HG02970 (cell line): ENCODE measurements around the gene KCNMA1.

Experiments
- ATAC-seq: cut with Tn5 transposase; IDR thresholded peaks from one replicate; pipeline ENCODE4 v1.9.1; 2021; ENCODE audit warnings: mild to moderate bottlenecking, moderate library complexity, moderate number of reproducible peaks; ENCODE audit not compliant: unreplicated experiment, low FRiP score

Gene KCNMA1

GRCh38 chr10:77120012-77120411 is 517.6 kb downstream of the KCNMA1 start:
- no peak for ATAC-seq

DNA sequence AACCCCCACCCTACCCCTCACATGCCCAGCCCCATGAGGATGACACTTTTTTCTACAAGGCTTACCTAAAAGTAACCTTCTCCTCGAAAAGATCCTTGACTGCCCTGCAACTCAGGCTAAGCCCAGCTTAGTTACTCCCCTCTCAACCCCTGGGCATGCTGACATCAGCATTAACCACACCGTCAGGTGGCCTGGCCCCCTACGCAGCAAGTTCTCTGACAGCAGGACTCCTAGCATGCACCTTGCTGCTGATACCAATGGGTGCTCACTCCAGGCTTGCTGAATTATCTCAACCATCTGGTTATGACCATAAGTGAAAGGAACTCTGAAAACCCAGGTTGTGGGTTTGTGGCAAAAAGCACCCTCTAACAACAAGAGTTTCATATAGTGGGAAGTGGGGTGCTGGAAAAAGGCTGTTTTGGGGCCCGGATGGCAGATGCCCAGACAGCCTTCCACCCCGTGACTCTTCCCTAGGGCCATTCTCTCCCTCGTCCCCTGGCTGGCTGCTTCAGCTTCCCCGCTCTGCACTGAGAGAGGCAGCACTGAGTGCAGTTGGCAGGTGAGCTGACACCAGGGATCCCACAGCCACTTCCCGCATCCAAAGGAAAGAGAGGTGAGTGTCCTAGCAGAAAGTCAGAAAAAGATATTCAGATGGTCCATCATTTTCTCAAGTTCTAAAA is 518.9 kb downstream of the KCNMA1 start:
- no peak for ATAC-seq

- ATAC-seq, result no peak
Observed at GRCh38 chr10:77117501-77117900, 520.1 kb downstream of the KCNMA1 start.

DNA sequence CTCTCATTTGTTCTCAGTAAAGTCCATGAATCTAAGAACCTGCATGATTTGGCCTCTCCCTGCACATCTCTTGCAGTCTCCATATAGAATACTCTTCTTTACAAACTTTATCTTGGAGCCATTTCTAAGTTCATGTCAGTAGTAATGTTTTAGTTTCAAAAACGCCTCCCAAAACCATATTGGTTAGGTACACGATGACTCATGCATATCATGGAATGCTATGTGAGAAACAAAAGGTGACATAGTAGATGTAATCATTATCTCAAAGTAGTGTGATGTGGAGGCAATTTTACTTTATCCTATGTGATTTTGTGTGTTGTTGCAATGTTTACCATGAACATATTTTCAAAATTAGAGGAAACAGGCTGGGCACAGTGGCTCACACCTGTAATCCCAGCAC is 520.7 kb downstream of the KCNMA1 start:
- no peak for ATAC-seq

GRCh38 chr10:77114181-77114821 is 523.3 kb downstream of the KCNMA1 start:
- ATAC-seq, result no peak

GRCh38 chr10:77111611-77112550 is 525.7 kb downstream of the KCNMA1 start:
- ATAC-seq, result no peak

GRCh38 chr10:77110757-77111156 is 526.9 kb downstream of the KCNMA1 start:
- no peak for ATAC-seq

DNA sequence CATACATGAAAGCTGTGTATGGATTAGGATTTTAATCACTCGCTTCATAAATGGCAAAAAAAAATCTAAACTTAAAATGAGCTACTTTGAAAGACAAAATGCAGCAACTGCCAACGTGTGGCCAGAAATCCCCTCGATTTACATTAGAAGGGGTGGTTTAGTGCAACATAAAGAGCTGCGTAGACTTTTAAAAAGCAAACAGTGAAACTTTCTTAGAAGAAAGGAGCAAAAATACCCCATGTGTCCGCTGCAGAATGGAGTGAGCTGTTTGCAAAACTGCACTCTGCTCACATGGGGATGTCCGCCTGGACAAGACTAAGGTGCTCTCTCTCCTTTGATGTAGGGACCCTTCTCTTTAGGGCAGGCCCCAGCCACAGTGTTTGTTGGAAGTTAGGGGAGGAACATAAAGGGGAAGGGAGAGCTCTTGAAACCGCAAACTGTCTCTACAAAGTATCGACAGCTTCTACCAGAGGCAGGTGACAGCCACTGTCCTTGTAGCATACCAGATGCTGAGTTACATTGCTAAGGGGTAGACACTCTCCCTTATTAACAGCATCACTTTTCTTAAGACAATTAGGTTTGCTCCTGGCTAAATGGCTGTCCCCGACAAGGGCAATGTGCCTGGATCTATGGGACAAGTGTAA is 528.1 kb downstream of the KCNMA1 start:
- no peak for ATAC-seq

DNA sequence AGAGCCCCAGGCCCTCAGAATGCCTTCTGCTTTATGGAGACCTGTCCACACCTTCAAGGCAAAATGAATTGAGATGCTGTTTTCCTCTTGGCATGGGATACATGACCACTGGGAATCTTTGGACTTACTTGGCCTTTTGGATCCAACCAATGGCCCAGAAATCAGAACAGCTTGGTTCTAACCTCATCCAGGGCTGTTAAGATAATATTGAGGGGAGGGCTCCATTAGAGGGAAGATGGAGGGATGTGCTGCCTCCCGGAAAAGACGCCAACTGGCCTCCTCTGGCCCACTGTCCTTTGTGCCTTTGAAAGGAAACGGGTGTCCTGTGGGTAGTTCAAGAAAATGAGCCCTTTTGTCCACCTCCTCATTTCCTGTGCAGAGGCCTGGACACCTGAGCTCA is 530.9 kb downstream of the KCNMA1 start:
- ATAC-seq, result no peak

GRCh38 chr10:77105761-77106221 is 531.8 kb downstream of the KCNMA1 start:
- ATAC-seq, result no peak

- ATAC-seq, result no peak
Observed at GRCh38 chr10:77104459-77104980, 533.1 kb downstream of the KCNMA1 start.

DNA sequence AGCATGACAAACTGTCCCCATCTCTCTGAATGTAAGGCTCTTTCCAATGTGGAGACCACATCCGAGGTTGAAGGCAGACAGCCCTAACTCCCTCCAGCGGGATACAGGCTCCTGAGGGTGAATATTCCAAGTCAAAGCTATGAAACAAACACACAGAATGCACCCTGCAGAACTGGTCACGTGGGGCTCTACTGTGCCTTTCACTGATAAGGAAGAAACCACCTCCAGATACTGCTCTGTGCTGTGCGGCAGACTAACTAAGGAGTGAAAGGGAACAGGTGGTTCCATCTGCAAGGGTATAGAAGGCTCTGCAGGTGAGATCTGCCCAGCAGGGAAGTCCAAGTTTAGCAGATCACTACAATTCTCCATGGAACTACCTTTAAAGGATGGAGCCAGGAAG is 534.4 kb downstream of the KCNMA1 start:
- ATAC-seq, result no peak

DNA sequence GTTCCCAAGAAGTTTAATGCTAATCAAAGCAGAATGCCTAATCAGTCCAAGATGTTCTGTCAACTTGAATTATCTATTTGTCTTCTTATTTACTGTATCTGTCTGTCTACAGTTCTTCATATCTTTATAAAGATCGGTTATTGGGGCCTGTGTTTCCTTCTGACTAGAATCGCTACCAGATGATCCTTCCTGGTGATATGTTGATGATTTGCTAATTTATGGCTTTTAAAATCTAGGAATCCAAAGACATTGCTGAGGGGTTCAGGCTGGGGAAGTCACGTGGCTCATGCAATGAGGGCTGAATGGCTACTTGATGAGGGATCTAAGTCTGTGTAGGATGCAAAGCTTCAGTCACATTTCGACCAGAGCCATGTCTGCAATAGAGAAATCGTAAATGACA is 536.3 kb downstream of the KCNMA1 start:
- ATAC-seq, result no peak

GRCh38 chr10:77099136-77099535 is 538.5 kb downstream of the KCNMA1 start:
- ATAC-seq, result no peak

- ATAC-seq, result no peak
Observed at GRCh38 chr10:77097625-77098024, 540.0 kb downstream of the KCNMA1 start.

DNA sequence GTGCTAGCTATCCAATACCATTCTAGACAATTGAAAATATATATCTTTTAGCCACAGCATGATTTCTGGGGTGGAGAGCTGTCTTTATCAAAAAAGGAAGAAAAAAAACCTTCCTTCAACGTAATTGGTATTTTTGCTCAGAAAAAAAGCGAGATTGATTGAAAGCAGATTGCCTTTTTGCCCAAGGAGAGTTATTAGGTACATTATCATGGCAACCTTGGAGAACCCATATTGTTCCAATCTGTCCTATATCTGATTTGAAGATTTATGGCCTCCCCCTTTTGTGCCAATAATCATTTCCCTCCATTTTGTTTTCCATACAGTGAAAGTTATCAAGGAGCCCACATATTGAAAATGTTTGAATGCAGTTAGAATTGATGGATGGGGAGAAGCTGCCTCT is 544.5 kb downstream of the KCNMA1 start:
- ATAC-seq, result no peak

- no peak for ATAC-seq
Observed at GRCh38 chr10:77091597-77092165, 545.9 kb downstream of the KCNMA1 start.

DNA sequence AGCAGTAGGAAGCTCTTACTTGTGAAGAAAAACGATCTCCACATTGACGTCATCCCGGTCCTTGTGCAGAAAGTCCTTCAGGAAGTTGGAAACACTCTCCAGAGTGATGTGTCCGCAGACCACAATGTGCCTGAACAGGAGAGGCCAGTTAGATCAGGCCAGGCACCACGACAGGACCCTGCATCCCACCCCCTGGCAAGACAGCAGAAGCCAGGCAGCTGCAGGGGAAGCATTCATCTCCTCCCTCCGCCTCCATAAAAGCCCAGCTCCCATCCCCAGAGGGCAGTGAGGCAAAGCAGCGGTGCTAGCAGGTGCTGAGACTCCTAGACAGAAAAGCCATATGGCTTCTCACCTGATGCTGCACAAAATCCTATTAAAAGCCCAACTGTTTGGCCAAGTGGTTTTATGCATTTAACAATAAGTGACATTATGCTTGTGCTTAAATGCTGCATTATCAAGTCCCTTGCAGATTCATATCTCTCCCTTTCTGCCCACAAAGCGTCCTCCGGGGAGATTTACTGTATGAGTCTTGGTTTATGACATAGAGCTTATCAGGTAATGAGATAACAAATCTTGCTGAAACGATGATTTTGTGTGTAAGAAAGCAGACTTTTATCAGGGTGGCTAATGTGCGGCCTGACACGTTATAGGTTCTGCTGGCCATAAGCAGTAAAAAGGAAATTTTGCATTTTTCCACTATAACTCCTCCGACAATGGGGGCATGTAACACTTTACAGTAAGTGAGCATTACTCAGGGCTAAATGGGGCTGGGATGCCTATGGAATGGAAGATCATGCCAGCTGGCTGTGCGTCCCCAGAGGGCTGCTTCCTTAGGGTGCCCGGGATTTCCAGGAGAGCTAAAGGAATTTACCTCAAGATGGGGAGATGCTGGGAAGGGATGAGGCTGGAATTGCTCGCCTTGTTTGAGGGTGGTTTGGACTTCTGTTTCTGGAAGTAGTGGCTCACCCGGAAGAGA is 546.9 kb downstream of the KCNMA1 start:
- ATAC-seq, result no peak

GRCh38 chr10:77087366-77087765 is 550.2 kb downstream of the KCNMA1 start:
- ATAC-seq, result no peak
